NCI-H2107 treated with DMSO at 0.1 percent for 48 hours (cell line): Measurements from ENCODE around the gene HOXD11.

ENCODE experiments used
- DNase-seq: peaks from one replicate; lab custom pipeline; 2025; ENCODE audit not compliant: unreplicated experiment; lab: John Stamatoyannopoulos, UW

HOXD11 gene

GRCh38 chr2:176081376-176081836 lies 25.7 kb upstream of the HOXD11 start:
- no peak for DNase-seq

GRCh38 chr2:176081837-176082524 lies 25.1 kb upstream of the HOXD11 start:
- no peak for DNase-seq

GRCh38 chr2:176082525-176082823 lies 24.6 kb upstream of the HOXD11 start:
- no peak for DNase-seq

GRCh38 chr2:176082824-176083751 lies 24.0 kb upstream of the HOXD11 start:
- no peak for DNase-seq

- DNase-seq: no peak
These were observed 23.3 kb upstream of the HOXD11 start, which contains the start of gene EVX2 for GRCh38 chr2:176083796-176084261. EVX2 (minus strand) TSS chr2:176083962; CDS start chr2:176083776, 186 bp downstream.

- no peak for DNase-seq
These were observed 22.4 kb upstream of the HOXD11 start for GRCh38 chr2:176084611-176085119.

GRCh38 chr2:176085120-176085788 lies 21.8 kb upstream of the HOXD11 start:
- no peak for DNase-seq

- no peak for DNase-seq
These were observed 21.0 kb upstream of the HOXD11 start for GRCh38 chr2:176085861-176086771.

GRCh38 chr2:176087330-176088047 lies 19.6 kb upstream of the HOXD11 start:
- DNase-seq: no peak

- DNase-seq: no peak
These were observed 18.8 kb upstream of the HOXD11 start for GRCh38 chr2:176088048-176088936.

- DNase-seq: no peak
These were observed 17.9 kb upstream of the HOXD11 start for GRCh38 chr2:176088937-176089842.

- DNase-seq: no peak
These were observed 17.2 kb upstream of the HOXD11 start for GRCh38 chr2:176089843-176090395.

- no peak for DNase-seq
These were observed 16.2 kb upstream of the HOXD11 start for GRCh38 chr2:176090862-176091261.

GRCh38 chr2:176091329-176092258 lies 15.5 kb upstream of the HOXD11 start:
- DNase-seq: no peak

- DNase-seq: no peak
These were observed 14.6 kb upstream of the HOXD11 start, which contains the start of gene HOXD13 for GRCh38 chr2:176092270-176093144. HOXD13 (plus strand) TSS chr2:176092721; CDS start chr2:176092891, 170 bp downstream.
